HG03558 (cell line): ENCODE data around the gene TGFBR3.

Experiments
- ATAC-seq: cut with Tn5 transposase; IDR thresholded peaks from one replicate; pipeline ENCODE4 v1.9.1; 2021; ENCODE audit warnings: moderate number of reproducible peaks; ENCODE audit not compliant: unreplicated experiment; ENCODE audit errors: extremely low read depth

The TGFBR3 gene

GRCh38 chr1:91885716-91886506 lies at the start of gene TGFBR3:
TGFBR3 (minus strand) TSS chr1:91886151; CDS start chr1:91861531, 24,620 bp downstream.
- peak; percentile 33 for ATAC-seq

- no peak for ATAC-seq
These were observed 43.3 kb upstream of the TGFBR3 start for GRCh38 chr1:91929250-91929649.

- ATAC-seq: no peak
These were observed 42.1 kb upstream of the TGFBR3 start for GRCh38 chr1:91928026-91928425.

GRCh38 chr1:91925644-91926435 lies 39.9 kb upstream of the TGFBR3 start:
- ATAC-seq: no peak

- no peak for ATAC-seq
These were observed 38.2 kb upstream of the TGFBR3 start for GRCh38 chr1:91924146-91924545.

- ATAC-seq: no peak
These were observed 34.0 kb upstream of the TGFBR3 start for GRCh38 chr1:91919962-91920361.

GRCh38 chr1:91916811-91917460 lies 31.0 kb upstream of the TGFBR3 start:
- no peak for ATAC-seq

- no peak for ATAC-seq
These were observed 30.1 kb upstream of the TGFBR3 start for GRCh38 chr1:91916046-91916445.

- ATAC-seq: no peak
These were observed 27.1 kb upstream of the TGFBR3 start for GRCh38 chr1:91913018-91913417.

GRCh38 chr1:91912266-91912665 lies 26.3 kb upstream of the TGFBR3 start:
- ATAC-seq: no peak

GRCh38 chr1:91901231-91901630 lies 15.3 kb upstream of the TGFBR3 start:
- no peak for ATAC-seq

- no peak for ATAC-seq
These were observed 14.6 kb upstream of the TGFBR3 start for GRCh38 chr1:91900562-91900961.

- no peak for ATAC-seq
These were observed 11.1 kb upstream of the TGFBR3 start for GRCh38 chr1:91897016-91897415.

- no peak for ATAC-seq
These were observed 10.0 kb upstream of the TGFBR3 start for GRCh38 chr1:91895832-91896556.

- ATAC-seq: no peak
These were observed 8.2 kb upstream of the TGFBR3 start for GRCh38 chr1:91894036-91894761.

- ATAC-seq: no peak
These were observed 6.0 kb upstream of the TGFBR3 start for GRCh38 chr1:91891969-91892368.

- ATAC-seq: no peak
These were observed 5.5 kb upstream of the TGFBR3 start for GRCh38 chr1:91891454-91891853.

GRCh38 chr1:91889717-91890459 lies 3.9 kb upstream of the TGFBR3 start:
- no peak for ATAC-seq

- no peak for ATAC-seq
These were observed 687 bp downstream of the TGFBR3 start for GRCh38 chr1:91885213-91885715.
